ELF-1 (cell line): ENCODE data around the gene CACNA1D.

Experiments used
- DNase-seq: peaks from one replicate; pipeline ENCODE4 v3.0.0-alpha.2; 2016; ENCODE audit warnings: low read depth, low spot score

CACNA1D gene

GRCh38 chr3:53688066-53688465 is 193.7 kb downstream of the CACNA1D start:
- DNase-seq: no peak

GRCh38 chr3:53688989-53689388 is 194.6 kb downstream of the CACNA1D start:
- peak; percentile 38 for DNase-seq

- no peak for DNase-seq
These were observed 195.3 kb downstream of the CACNA1D start for GRCh38 chr3:53689681-53690080.

GRCh38 chr3:53690521-53690920 is 196.1 kb downstream of the CACNA1D start:
- DNase-seq: no peak

GRCh38 chr3:53691349-53691748 is 196.9 kb downstream of the CACNA1D start:
- no peak for DNase-seq

- no peak for DNase-seq
These were observed 197.5 kb downstream of the CACNA1D start for GRCh38 chr3:53691885-53692284.

- DNase-seq: no peak
These were observed 199.0 kb downstream of the CACNA1D start for GRCh38 chr3:53693451-53693850.

- DNase-seq: no peak
These were observed 199.6 kb downstream of the CACNA1D start for GRCh38 chr3:53694046-53694445.

GRCh38 chr3:53694666-53695323 is 200.4 kb downstream of the CACNA1D start:
- DNase-seq: no peak

- no peak for DNase-seq
These were observed 200.9 kb downstream of the CACNA1D start for GRCh38 chr3:53695324-53695690.

- peak; percentile 37 for DNase-seq
These were observed 202.2 kb downstream of the CACNA1D start for GRCh38 chr3:53696401-53697172.

GRCh38 chr3:53700441-53700840 is 206.0 kb downstream of the CACNA1D start:
- DNase-seq: no peak

- DNase-seq: no peak
These were observed 208.5 kb downstream of the CACNA1D start for GRCh38 chr3:53702776-53703530.

GRCh38 chr3:53703630-53704362 is 209.4 kb downstream of the CACNA1D start:
- DNase-seq: no peak

- DNase-seq: no peak
These were observed 209.9 kb downstream of the CACNA1D start for GRCh38 chr3:53704363-53704725.

GRCh38 chr3:53705024-53705745 is 210.8 kb downstream of the CACNA1D start:
- DNase-seq: no peak

GRCh38 chr3:53705774-53706173 is 211.4 kb downstream of the CACNA1D start:
- DNase-seq: no peak

GRCh38 chr3:53707222-53707621 is 212.8 kb downstream of the CACNA1D start:
- no peak for DNase-seq

- no peak for DNase-seq
These were observed 213.7 kb downstream of the CACNA1D start for GRCh38 chr3:53708001-53708621.

- DNase-seq: no peak
These were observed 214.8 kb downstream of the CACNA1D start for GRCh38 chr3:53709256-53709655.
